Measurements from ENCODE around the gene FGGY.
"Not testable (repeated sequence)": the region's sequence is repeated elsewhere in the genome, so short reads cannot be mapped to it uniquely, and the experiment has no call there.

FGGY gene

DNA sequence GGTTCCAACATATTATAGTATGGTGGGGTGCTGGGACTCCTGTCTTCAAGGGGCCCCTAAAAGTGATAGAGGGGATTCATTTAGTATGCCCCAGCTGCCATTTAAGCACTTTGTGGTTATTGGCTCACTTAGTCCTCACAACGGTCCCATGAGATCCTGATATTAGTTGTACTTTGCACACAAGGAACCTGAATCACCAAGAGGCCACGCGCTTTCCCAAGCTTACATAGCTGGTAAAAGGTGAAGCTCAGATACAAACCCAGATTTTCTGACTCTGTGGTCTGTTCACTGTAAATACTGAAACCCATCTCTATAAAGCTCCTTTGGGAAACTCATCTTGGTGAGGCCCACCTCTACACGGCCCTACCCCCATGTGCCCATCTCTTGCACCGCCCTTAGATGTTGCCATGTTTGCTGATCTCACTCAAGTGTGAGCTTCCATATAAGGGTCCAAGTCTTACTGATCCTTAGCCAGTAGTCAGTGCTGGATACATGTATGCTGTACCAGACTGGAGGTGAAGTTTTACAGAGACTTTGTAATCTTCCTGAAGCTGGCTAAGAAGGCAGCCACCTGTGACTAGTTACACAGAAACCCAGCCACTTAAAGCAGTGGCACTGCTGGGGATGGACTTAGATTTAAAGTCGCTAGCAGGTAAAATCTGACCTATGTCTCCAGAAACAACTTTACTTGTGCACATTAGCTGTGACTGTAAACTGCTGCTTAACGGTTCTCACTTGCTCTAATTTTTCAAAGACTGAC, 393.5 kb downstream of the FGGY start:
- no peak for DNase-seq

DNA sequence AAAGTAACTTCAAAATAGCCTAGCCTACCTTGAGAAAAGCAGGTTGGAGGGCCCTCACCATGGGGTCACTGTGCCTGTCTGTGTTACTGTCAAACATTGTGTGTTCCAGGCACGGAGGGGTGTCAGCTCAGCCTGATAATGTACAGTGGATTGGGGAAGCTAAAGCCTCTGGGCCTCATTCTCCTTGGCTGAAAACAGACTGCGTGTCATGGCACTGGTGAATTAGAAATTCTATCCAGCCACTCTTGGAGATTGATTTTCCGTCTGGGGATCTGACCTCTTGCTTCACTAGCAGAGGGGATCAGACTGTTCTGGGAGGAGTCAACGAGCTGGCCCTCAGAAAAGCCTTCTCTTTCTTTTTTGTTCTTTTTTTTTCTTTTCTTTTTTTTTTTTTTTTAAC, 394.4 kb downstream of the FGGY start:
- no peak for DNase-seq

DNA sequence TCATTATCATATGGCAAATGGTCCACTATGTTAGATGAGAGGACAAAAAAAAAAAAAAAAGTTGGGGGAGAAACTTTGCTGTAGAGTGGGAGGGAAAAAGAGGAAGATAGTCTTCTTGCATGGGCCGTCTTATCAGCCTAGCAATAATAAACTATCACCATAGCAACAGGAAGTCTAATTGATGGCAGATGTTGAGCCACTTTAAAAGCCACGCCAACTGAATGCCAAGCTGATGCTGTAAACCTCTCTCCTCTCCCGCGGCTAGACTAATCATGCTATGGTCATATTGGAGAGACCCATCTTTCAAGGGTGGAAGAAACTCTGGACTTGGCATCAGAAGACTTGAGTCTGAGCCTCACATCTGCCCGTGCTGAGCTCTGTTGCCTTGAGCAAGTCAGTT, 395.7 kb downstream of the FGGY start:
- no peak for DNase-seq

DNA sequence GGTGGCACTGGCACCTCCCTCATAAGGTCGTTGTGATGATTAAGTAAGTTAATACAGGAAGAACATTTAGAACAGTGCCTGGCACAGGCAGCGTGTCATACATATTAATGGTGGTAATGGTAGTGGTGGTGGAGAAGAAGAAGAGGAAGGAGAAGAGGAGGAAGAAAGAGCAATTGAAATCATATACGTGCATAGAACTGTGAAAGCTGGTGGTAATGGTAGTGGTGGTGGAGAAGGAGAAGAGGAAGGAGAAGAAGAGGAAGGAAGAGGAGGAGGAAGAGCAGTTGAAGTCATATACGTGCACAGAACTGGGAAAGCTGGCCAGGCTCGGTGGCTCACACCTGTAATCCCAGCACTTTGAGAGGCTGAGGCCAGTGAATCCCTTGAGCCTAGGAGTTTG, 396.5 kb downstream of the FGGY start:
- no peak for DNase-seq

DNA sequence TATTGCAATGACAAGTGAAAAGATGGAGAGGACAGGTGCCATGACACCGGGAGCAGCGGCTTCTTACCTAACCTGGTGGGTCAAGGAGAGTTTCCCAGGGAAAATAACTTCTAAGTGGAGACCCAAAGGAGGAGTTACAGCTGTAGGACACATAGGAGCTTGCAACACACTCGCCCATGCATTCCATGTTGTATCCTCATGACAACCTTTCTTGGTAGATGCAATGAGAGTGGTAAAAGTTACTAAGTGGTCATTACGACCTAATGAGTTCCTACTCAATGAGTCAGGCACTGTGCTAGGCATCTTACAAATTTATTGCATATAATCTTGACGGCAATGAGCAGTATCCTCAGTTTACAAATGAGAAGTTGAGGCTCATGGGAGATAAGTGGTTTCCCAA, 398.4 kb downstream of the FGGY start:
- DNase-seq, result no peak

DNA sequence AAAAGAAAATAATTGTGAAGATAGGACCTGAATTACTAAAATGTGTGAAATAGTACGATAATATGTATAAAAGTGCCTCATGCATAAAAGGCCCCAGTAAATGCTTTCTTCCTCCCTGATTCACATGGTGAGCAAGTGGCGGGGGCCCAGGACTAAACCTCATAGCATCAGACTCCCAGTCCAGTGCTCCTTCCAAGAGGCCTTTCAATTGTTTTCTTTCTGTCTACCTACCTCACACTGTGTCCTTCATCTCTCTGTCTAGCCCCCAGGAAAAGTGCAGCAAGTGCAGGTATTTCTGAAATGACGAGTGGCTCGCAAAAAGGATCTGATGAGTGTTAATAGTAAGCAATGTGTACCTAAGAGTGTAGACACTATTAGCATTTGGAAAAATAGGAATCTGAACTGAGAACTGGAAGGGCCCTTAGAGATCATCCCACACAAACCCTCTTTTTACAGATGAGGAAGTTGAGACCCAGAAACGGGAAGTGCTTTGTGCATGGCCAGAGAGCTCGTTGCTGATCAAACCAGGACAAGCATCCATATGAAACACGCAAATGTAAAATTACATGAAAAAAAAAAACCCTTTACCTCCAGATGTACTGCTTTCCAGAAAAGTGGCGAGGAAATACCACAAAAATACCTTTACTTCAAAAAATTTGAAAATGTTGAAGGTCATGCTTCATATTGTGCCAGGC, 399.7 kb downstream of the FGGY start:
- no peak for DNase-seq

DNA sequence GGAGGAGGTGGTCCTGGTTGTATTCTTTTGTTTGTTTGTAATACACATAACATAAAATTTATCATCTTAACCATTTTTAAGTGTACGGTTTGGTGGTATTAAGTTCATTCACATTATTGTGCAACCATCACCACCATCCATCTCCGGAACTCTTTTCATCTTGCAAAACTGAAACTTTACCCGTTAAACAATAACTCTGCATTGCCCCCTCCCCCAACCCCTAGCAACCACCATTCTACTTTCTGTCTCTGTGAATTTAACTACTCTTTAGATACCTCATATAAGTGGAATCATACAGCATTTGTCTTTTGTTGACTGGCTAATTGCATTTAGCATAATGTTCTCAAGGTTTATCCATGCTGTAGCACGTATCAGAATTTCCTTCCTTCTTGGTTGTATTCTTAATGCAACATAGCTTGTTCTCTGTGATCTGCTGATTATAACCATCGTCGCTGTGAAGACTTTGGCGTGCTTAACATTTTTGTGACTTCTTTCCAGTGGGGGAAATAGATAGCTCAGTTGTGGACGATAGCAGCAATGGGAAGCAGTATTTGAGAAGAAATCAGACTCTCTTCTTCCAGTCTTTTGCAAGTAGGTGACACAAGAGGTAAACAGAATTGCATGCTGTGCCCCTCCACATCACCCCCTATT, 400.4 kb downstream of the FGGY start:
- DNase-seq, result peak; percentile 52

DNA sequence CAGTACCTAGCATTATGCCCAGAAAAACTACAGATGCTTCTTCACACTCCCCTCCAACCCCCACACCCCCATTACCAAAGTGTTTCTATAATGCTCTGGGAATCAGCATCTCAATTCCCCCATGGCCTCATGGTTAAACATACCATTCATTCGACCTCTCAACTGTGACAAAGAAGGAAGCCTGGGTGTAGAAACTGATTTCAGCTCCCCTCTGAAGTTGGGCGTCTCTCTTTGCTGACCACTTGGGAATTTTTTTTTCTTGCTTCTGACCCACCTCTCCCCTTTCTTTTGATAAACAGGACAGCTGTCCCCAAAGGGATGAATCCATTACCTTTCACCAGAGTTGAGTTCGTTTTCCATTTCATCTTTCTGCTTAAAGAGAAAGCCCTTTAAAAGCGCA, 401.5 kb downstream of the FGGY start:
- no peak for DNase-seq

DNA sequence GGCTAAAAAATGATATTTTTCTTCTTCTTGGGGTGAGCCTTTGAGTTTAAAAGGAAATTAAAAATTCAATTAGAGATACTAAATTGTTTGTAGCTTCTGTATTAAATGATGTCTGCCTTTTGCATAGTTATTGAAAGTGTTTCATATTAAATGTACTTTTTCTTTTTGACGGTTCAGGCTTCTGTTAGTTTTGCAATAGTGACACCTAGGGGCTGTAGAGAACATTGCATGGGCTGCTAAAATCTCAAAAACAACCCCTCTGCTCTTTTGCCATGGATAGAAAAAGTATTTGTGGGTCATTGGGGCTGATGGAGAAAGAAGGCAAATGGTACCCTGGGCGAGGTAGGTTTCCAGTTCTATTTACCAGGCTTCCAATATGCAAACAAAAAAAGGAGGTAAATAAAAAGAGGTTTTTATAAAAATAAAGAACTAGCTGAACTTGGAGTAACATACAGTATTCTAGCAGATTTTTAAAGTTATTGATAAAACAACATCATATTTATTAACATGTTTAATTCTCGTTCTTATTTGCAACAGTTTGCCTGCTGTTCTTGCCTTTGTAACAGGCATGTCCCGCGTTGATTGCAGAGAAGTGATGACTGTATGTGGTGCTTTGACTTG, 402.4 kb downstream of the FGGY start:
- DNase-seq, result peak; percentile 31

DNA sequence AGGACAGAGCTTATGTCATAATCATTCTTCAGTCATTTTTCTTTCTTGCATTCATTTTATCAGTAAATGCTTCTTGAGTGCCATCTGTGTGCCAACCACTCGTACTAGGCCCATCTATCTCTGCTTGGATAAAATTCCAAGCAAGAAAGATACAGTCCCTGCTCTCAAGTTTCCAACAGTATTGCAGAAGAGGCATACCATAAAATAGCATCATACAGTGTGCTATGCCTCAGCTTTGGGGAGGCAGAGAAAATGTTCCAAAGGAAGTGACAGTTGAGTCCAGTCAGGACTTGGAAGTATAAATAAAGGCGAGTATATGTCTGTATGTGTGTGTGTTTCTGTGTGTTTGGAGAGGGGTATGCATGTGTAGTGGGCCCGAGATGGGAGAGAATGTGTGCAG, 404.5 kb downstream of the FGGY start:
- no peak for DNase-seq

DNA sequence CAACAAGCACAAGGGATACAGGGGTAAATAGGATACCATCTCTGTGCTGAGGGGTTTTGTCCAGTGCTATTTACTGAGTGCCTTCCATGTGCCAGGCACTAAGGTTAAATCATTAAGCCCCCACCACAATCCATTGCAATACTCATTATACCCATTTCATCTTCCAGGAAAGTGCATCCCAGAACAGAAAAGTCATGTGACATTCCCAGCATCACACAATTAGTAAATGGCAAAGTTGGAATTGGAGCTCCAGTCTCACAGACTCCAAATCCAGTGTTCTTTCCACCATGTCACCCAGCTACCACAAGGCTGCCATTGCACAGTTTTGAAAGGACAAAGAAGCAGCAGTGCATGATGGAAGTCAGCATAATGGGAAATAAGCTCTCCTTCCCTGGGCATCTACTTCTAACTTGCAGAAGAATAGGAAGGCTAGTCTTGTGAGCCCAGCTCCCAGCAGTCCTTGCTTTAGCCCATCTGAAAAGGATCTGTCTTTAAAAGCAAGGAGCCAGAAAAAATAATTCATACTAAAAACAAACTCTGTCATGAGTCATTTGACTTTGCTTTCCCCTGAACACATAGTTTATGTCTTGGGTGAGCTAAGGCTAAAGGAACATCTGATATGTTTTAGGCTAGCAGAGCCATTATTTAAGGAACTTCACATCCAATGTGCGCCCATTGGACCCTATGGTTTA, 406.5 kb downstream of the FGGY start:
- DNase-seq, result no peak

DNA sequence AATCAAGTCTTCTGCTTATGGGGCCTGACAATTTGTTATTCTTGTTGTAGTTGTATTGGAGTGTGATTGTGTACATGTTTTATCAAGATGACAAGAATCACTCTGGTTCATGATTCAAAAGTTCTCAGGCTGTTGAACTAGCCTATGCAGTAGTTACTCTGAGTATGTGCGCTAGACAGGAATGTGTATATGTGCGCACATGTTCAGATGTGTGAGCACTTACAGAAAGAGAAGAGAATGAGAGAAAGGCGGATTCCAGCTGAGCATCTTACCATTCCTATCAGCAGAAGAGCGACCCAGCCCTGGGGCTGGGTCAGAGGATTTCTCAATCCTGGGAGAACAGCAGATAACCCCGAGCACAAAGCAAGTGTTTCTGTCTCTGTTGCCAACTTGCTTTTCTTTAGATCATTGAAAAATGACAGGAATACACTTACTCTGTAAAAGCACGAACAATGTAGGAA, 407.1 kb downstream of the FGGY start:
- no peak for DNase-seq

DNA sequence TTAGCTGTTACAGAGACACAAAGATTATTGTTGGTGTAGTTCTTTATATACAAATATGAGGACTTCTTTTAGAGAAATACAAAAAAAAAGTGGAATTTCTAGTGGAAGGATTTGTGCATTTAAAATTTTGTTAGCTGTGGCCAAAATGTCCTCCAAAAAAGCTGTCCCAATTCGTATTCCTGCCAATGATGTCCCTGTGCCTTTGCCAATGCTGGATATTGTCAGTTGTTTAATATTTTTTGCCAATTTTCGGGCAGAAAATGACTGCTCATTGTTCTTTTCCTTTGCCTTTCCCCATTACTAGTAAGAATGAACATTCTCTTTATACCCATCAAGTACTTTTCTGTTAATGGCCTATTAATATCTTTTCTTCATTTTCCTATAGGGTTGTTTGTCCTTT, 407.8 kb downstream of the FGGY start:
- no peak for DNase-seq

DNA sequence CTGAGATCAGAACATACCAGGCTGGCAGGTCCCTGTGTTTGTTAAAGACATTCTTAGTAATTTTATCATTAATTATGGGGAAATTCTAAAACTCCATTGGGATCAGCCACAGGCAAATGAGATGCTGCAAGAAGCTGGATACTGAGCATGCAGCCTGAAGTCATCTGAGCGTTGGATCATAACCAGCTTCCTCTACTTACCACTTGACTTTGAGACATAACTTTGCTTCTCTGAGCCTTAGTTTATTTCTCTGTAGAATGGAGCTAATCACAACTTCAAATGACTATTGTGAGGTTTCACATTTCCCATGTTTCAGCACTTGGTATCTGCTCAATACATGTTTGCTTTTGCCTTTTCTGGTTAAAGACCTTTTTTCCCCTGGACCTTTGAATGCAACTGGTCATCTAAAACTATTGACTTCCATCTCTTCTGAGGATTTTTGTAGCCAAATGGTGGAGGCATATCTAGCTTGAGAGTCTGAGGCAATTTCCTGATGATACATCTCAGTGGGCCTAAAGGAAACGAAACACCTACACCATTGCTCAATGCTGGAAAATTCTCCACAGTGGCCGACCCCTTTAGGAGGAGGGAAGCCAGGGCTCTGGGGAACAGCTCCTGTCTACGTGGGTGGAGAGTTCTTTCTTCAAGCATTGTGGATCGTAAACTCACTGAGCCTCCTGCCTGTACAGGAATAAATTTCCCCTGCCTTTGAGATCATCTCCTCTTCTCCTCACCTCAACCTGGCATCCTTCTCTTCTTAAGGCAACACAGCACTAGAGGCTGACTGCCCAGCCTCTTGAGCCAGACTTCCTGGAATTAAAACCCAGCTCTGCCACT, 408.8 kb downstream of the FGGY start:
- no peak for DNase-seq

DNA sequence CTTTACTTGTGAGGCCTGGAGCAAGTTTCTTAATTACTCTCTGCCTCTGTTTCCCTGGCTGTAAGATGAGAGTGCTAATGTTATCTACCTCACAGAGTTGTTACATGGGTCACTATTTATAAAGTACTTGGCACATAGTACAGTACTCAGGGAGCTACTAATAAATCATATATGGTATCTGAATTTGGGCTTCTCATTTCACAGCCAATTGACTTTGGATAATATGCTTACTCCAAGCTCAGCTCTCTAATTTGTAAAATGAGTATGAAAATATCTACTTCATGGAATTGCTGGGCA, 409.4 kb downstream of the FGGY start:
- DNase-seq, result no peak

DNA sequence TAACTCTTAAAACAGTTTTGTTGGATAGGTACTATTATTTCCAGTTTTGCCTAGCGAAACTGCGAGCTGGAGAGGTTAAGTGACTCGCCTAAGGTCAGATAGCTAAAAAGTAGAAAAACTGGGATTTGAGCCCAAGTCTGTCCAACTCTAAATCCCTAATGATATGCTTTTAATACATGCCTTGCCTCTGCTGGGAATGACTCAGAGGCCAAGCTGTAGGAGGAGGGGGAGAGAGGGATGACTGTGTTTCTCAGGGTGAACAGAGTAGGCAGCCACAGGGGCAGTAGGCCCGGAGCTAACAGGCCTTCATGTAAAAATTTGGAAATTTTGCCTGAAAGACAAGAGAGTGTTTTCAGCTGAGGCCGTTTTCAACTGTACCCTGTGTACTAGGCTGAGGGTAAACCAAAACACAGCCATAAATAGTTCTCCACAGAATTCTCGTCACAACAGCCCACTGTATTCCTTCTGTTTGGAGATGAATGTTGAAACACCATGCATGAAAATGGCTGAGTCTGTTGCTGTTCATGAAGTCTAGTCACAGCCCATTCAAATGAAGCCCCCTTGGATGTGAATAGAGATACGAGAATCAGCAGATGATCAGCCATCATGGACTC, 410.4 kb downstream of the FGGY start:
- DNase-seq, result no peak

DNA sequence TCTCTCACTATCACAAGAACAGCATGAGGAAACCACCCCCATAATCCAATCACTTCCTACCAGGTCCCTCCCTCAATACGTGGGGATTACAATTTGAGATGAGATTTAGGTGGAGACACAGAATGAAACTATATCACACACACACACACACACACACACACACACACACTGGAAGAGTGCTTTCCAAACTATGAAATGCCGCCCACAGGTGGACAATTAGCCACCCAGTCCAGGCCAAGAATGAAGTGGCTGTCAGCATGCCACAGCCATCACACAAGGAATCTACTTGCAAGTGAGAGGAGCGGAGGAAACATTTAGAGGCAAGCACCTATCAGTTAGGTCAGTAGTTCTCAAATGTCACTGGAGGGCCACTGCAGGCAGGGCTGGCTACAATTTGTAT, 412.4 kb downstream of the FGGY start:
- DNase-seq, result no peak

DNA sequence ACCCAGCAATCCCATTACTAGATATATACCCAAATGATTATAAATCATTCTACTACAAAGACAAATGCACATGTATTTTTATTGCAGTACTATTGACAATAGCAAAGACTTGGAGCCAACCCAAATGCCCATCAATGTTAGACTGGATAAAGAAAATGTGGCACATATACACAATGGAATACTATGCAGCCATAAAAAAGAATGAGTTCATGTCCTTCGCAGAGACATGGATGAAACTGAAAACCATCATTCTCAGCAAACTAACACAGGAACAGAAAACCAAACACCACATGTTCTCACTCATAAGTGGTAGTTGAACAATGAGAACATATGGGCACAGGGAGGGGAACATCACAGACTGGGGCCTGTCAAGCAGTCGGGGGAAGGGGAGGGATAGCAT, 414.0 kb downstream of the FGGY start:
- not testable (repeated sequence) for DNase-seq

DNA sequence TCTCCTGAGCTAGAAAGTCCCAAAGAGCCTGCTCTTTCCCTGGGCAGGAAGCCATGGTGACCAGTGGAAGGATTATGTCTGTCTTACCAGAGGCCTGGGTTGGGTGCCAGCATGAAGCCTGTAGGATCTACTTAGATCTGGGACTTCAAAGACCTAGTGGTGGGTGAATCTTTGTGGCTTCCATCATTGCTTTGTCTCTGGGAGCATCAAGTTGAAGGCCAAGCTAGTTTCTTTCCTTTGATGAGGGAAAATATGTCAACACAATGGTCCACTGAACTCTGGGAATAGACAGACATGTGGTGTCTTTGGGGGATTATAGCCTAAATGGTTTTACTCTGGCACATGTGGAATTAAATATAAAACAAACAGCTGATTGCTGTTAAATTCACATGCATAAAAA, 417.3 kb downstream of the FGGY start:
- DNase-seq, result no peak

DNA sequence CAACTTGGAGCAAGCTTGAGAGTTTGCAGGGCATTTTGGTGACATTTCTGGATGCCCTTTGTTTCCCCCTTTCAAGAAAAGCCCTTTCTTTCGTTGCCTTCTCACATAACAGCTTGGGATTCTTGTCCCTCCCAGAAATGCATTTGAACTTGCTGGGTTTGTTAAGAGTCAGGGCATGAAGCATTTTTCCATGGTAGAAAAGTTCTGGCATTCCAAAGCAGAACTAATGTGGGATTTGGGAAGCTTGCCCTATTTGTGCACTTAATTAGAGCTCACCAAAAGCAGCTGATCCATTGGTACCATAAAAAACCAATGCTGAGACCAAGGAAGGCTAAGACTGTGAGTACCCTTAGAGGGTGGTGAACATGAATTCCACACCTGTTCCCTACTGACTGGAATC, 418.1 kb downstream of the FGGY start:
- no peak for DNase-seq

DNA sequence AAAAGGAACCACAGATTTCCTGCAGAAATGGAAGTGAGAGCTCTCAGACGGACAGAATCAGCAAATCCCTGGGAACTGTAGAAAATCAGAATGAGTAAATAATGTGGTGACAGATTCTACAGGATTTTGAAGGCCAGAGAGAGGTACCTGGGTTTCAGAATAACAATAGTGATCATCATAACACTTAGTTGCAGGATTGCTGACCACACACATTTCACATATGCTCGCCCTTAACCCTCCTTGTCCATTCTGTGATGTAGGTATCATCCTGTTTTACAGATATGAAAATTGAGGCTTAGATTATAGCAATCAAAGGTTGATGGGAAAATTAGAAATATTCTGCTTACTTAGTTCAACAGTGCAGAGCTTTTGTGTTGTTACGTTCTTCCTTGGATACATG, 419.9 kb downstream of the FGGY start:
- no peak for DNase-seq

All from CD4-positive, alpha-beta T cell treated with Interleukin-6 for 4 hours (primary cell).